Activated gamma-delta T cell treated with anti-CD3 and anti-CD28 coated beads, Interleukin-2, amount 50 U/mL, for 16 hours (primary cell): ENCODE results near the gene SLC36A3.
A peak's percentile ranks its signal among the peaks of the same experiment; 100 is the strongest.
"Not testable (repeated sequence)": the region's sequence is repeated elsewhere in the genome, so short reads cannot be mapped to it uniquely, and the experiment has no call there.

ENCODE experiments used
- DNase-seq: peaks from one replicate; pipeline ENCODE4 v3.0.0-alpha.2; 2020; ENCODE audit warnings: low read depth

SLC36A3 gene

DNA sequence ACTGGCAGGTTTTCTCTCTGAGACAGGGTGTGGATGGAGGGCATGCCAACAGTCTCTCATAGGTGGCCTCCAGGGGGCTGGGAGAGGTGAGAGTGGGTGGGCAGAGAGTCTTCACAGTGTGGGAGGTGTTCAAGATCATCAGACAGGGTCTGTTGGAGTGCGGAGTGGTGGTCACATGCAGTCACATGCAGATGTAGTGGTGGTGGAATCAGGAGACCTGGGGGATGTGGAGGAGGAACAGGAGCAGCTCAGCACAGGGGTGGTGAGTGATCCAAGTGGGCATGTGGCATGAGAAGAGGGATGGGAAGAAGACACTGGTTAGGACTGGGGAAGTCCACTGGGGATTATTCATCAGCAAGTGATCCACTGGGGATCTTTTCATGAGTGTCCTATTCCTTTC is 44.8 kb downstream of the SLC36A3 start:
- no peak for DNase-seq

DNA sequence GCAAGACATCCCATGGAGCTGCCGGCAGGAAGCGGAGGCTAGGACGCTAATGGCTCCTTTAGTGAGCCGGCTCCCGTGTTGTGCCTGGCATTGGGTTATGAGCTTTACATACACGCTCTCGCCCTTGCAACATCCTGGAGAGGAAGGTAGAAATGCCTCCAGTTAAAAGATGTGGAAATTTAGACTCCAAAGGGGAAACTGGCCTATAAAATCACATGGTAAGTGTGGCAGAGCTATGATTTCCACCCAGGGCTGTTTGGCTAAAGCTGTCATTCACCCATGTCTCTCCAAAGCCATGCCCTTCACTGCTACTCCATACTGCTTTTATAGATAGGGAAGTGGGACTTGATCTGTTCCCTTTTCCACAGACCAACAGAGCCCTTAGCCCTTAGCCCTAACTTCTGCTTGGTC is 45.4 kb downstream of the SLC36A3 start:
- DNase-seq = no peak

DNA sequence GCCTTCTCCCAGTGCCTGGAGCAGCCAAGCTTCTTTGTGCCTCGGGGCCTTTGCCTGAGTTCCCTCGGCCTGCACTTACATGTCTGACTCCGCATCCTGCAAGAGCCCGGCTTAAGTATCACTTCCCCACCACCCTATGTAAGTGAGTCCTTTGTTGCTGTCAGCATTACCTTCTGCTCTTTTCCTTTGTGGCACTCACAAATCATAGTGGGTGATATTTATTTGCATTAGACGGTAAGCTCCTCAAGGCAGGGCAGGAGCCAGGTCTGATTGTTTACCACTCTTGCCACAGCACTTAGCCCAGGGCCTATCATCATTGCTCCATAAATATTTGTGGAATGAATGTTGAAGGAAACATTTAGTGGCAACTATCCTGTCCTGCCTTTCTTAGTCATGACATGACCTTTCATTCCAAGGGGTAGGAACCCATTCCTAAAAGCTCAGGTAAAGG is 45.8 kb downstream of the SLC36A3 start:
- DNase-seq = no peak

DNA sequence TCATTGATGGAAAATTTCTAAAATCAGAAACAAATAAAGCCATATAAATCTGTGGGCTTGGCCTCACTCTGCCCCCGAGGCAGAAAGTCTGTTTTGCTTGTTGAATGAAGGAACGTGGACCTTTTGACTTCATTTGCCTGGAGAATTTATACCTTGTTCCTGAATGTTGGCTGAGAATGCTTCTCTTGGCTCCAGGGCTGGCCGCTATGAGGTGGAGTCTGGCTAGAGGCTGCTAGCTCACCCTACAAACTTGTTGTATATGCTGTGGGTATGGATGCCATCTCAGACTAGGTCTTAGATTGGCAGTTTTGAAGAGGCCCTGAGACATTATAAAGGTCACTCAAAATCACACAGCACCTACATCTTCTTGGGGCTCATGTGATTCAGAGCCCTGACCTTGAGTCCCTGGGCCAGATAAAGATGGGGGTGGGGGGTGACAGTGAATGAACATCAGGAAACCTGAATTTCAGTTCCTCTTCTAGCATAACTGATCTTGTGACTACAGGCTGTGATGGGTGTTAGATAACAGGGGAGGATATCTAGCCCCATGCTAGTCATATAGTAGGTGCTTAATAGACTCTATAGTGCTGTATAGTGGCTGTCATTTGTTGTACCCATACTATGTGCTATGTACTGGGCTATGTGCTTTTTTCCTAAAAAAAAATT is 47.8 kb downstream of the SLC36A3 start:
- no peak for DNase-seq

GRCh38 chr5:151254990-151255389 is 48.6 kb downstream of the SLC36A3 start:
- DNase-seq = not testable (repeated sequence)

DNA sequence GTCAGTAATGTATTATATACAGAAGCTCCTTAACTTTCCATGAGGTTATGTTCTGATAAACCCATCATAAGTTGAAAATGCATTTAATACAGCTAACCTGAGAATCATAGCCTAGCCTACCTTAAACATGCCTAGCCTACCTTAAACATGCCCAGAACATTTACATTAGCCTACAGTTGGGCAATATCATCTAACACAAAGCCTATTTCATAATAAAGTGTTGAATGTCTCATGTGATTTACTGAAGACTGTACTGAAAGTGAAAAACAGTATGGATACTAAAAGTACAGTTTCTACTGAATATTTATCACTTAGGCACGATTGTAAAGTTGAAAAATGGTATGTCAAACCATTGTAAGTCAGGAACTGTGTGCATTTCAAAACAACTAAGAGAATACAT is 49.0 kb downstream of the SLC36A3 start:
- DNase-seq = no peak

- no peak for DNase-seq
Measured at GRCh38 chr5:151253605-151253950, 50.0 kb downstream of the SLC36A3 start.

- DNase-seq = peak; percentile 97
Measured at GRCh38 chr5:151252762-151253604, 50.6 kb downstream of the SLC36A3 start, which contains the start of gene GM2A. Gene GM2A (plus strand): TSS chr5:151253185. CDS start chr5:151253217, 32 bp downstream.

- DNase-seq = no peak
Measured at GRCh38 chr5:151251621-151252020, 51.9 kb downstream of the SLC36A3 start.

GRCh38 chr5:151251001-151251551 is 52.5 kb downstream of the SLC36A3 start:
- DNase-seq = no peak

DNA sequence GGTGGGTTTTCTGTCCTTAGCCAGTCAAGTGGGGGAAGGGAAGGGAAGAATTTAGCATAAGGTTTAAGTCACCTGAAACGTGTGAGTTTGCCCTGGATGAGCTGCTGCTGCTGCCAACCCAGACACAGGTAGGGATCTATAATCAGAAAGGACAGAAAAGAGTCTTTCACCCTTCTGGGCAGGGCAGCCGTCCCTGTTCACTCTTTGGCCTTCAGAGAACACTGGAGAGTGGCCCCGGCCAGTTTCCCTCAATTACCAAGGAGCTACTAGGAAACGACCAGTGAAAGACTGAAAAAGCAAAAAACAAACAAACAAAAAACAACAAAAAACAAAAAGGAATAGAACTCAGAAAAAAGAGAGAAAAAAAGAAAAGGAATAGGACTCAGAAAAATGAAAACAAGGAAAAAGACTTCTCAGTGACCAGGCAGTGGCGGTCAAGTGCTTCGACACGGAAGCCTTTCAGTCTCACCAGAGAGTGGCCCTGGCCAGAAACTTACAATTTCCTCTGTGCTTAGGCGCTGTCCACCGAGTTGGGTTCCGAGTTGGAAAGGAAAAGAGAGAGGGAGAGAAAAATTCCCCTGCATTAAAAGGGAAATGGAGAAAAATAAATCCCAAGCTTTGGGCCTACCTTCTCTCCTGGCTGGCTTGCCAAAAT is 53.1 kb downstream of the SLC36A3 start:
- no peak for DNase-seq

DNA sequence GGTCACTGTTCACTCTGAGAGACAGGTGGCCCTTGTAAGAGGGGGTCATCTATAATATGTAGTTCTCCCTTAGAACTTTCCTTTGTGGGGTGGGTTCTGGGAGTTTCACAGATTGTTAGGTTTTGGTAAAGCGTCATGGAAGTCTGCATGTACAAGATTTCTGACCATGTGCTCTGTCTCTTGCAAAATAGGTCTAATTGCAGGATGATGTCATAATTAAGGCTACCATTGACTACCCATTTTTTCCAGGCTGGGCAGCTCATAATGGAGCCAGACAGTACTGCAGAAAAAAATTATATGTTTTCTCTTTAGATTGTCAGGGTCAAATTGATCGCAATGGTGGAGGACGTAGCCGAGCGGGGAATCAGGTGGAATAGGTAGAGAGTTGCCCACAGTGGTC is 54.3 kb downstream of the SLC36A3 start:
- DNase-seq = no peak

GRCh38 chr5:151248651-151249050 is 54.9 kb downstream of the SLC36A3 start:
- no peak for DNase-seq

- DNase-seq = no peak
Measured at GRCh38 chr5:151245680-151246219, 57.8 kb downstream of the SLC36A3 start.

DNA sequence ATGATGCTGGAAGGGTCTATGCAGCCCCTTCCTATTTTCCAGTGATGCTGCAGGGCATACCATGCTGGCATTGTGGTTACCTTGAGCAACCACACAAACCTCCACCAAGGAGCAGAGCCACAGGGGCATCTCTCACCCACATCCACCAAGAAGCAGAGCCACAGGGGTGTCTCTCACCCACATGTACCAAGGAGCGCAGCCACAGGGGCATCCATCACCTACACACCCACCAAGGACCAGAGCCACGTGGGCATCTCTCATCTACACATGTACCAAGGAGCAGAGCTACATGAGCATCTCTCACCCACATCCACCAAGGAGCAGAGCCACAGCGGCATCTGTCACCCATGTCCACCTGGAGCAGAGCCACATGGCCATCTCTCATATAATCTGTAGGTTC is 59.4 kb downstream of the SLC36A3 start:
- no peak for DNase-seq

- no peak for DNase-seq
Measured at GRCh38 chr5:151243564-151243963, 60.0 kb downstream of the SLC36A3 start.

DNA sequence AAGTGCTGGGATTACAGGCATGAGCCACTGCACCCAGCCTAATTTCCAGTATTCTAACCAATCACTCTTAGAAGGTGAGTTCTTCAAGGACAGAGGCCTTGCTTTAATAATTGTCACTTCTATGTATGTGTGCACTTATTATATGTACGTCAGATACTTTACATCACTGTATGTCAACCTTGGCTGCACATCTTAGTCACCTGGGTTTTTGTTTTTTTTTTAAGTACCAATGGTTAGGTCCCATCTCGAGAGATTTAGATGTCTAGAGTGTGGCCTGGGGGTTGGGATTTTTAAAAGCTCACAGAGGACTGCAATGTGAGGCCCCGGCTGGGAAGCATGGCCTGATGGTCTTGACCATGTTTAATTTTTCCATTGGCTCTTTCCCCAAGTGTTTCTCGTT is 60.4 kb downstream of the SLC36A3 start:
- DNase-seq = no peak

DNA sequence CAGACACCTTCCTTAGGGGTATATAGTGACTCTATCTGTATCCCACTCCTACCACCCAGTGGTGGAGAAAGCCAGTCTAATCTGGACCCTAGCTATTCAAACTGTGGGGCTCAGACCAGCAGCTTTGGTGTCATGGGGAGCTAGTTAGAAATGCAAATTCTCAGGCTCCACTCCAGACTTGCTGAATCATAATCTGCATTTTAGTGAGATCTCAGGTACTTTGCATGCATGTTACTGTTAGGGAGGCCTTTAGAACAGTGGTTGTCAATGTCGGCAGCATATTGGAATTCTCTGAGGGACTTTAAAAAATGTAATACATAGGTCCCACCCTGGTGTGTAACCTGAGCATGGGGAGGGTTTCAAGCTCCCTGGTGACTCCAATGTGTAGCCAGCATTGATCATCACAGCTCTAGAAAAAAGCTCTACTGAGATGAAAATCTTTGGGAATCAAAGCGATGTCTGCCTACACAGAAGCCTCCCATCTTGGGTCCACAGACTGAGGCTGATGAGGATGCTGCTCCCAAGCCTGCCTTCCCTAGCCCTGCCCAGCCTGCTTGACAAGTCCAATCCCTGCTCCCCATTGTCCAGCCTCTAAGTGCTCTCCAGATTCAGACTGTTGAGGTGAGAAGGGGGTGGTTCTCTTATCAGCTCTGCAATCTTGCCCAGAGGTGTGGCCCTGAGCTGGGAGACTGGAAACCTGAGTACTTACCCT is 62.5 kb downstream of the SLC36A3 start:
- no peak for DNase-seq

- not testable (repeated sequence) for DNase-seq
Measured at GRCh38 chr5:151240268-151240835, 63.2 kb downstream of the SLC36A3 start.

DNA sequence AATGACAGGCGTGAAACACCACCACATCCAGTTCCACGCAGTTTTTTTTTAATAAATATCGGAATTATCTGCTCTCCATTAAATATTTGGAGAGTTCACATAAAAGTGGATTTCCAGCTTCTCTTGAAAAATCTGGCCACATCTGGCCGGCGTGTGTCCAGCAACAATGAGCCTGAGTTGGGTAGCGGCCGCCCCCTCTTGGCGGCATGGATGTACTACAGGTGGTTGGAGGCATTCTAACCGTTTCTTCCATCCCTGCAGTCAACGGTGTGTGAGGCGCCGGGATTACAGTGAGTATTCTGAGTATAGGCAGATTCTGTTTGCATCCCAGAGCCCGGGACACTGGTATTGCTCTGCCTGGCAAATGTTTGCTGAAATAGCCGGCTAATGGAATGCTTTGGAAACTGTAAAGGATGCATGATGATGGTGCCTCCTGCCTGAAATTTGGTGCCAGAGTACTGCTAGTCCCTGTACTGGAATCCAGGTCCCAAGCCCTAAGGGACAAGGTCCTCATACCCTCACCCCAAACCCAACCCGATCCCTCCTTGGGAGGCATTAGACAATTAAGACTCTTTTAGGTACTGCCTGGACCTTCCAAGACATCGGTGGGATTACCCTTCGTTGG is 64.2 kb downstream of the SLC36A3 start:
- DNase-seq = peak; percentile 42

DNA sequence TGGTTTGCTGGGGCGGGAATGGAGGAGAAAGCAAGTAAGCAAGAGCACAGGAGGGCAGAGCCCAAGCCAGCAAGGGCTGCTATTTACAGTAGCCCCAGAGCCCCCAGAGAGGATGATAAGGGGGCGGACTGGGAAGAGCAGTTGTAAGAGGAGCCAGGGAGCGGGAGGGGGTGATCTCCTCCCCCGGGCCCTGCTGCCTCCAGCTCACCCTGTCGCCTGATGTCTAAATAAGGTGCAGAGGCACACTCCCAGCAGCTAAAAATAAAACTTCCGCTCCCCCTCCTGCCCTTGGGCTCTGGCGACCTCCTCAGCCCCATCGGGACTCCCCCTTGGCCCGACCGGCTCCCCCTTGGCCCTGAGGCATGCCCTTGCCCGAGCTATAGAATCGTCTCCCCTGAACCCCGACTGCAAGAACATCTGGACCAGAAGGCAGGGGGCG is 65.2 kb downstream of the SLC36A3 start:
- DNase-seq = no peak
